ENCODE measurements around the gene HACD4. TPM values are rescaled to one million over a fixed set of nuclear protein-coding genes. Genes with fewer than 3 reads are reported as not detected.

Gene HACD4
- polyA plus RNA-seq, 1 donor (not counting 4 experiments of a cell fraction or from before 2014, with no cell fraction given), result 10.4 TPM

DNA sequence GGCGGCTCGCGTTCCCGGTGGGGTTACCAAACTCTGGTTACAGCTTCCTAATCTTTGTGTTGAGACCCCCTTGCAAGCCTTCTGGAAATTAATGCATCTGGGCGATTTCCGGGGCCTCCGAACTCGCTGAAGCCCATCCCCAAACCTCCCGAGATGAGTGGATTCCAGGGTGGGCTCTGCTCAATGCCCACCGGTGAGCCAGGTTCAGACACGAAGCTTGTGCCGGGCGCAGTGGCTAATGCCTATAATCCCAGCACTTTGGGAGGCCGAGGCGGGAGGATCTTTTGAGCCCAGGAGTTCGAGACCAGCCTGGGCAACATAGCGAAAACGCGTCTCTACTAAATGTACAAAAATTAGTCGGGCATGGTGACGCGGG, 356 bp upstream of the HACD4 start:
- FAIRE-seq (no peak), DNase-seq (ENCODE audit: low read depth, low spot score) (no peak)
- H3K4me3 ChIP-seq (ENCODE audit: control insufficient read depth in 2 of 3, extremely low read depth in 1 of 3, insufficient read depth in 2 of 3, low read depth in 1 of 3, low read length in 3 of 3), result peak overlapping the region; percentile 57 to 72 (median 65)
- no peaks in the 10 kb centered on the region for H3K79me2 ChIP-seq (ENCODE audit: control insufficient read depth, insufficient read depth, low read length)
- peak overlapping the region; percentile 66 for H3K9ac ChIP-seq (ENCODE audit: control insufficient read depth, extremely low read depth, insufficient read depth, low read length)
- H3K9me1 ChIP-seq (ENCODE audit: control insufficient read depth, extremely low read depth, insufficient read depth, low read length), result no peaks in the 10 kb centered on the region
- dilution Hi-C loops (cut with MboI; ENCODE audit: extremely low pct_ligation_motif_present, low sequenced_read_pairs), result no loop called here
- no peak for TF ChIP-seq EZH2 (IDR thresholded peaks at IDR 0.05; ENCODE audit: low read length)
- TF ChIP-seq, protein P1, sequence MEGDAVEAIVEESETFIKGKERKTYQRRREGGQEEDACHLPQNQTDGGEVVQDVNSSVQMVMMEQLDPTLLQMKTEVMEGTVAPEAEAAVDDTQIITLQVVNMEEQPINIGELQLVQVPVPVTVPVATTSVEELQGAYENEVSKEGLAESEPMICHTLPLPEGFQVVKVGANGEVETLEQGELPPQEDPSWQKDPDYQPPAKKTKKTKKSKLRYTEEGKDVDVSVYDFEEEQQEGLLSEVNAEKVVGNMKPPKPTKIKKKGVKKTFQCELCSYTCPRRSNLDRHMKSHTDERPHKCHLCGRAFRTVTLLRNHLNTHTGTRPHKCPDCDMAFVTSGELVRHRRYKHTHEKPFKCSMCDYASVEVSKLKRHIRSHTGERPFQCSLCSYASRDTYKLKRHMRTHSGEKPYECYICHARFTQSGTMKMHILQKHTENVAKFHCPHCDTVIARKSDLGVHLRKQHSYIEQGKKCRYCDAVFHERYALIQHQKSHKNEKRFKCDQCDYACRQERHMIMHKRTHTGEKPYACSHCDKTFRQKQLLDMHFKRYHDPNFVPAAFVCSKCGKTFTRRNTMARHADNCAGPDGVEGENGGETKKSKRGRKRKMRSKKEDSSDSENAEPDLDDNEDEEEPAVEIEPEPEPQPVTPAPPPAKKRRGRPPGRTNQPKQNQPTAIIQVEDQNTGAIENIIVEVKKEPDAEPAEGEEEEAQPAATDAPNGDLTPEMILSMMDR (optimal IDR thresholded peaks at IDR 0.05 in 1 of 3, IDR thresholded peaks at IDR 0.05 in 1 of 3, conservative IDR thresholded peaks at IDR 0.05 in 1 of 3; ENCODE audit: extremely low read depth in 1 of 3, insufficient read depth in 2 of 3, low read length in 3 of 3), result no peak
- no peaks in the 10 kb centered on the region for H3K27me3 ChIP-seq (ENCODE audit: control insufficient read depth, extremely low read depth, insufficient read depth, low read length)
- H3K27ac ChIP-seq (ENCODE audit: control insufficient read depth, insufficient read depth, low read length), result no peak overlapping the region
- H3K4me1 ChIP-seq (ENCODE audit: control insufficient read depth, extremely low read depth, insufficient read depth, low read length), result peaks cover 8% of the 10 kb centered on the region
- H4K20me1 ChIP-seq (ENCODE audit: control insufficient read depth, extremely low read depth, insufficient read depth, low read length), result no peaks in the 10 kb centered on the region
- H3K9me3 ChIP-seq (ENCODE audit: control insufficient read depth, low read depth, low read length), result no peaks in the 10 kb centered on the region
- peak overlapping the region; percentile 86 for H2AFZ ChIP-seq (ENCODE audit: control insufficient read depth, low read length)
- no peaks in the 10 kb centered on the region for H3K36me3 ChIP-seq (ENCODE audit: control insufficient read depth in 2 of 2, extremely low read depth in 1 of 2, insufficient read depth in 2 of 2, low read length in 2 of 2)
- peak overlapping the region; percentile 86 for H3K4me2 ChIP-seq (ENCODE audit: control insufficient read depth, extremely low read depth, insufficient read depth, low read depth, low read length)

DNA sequence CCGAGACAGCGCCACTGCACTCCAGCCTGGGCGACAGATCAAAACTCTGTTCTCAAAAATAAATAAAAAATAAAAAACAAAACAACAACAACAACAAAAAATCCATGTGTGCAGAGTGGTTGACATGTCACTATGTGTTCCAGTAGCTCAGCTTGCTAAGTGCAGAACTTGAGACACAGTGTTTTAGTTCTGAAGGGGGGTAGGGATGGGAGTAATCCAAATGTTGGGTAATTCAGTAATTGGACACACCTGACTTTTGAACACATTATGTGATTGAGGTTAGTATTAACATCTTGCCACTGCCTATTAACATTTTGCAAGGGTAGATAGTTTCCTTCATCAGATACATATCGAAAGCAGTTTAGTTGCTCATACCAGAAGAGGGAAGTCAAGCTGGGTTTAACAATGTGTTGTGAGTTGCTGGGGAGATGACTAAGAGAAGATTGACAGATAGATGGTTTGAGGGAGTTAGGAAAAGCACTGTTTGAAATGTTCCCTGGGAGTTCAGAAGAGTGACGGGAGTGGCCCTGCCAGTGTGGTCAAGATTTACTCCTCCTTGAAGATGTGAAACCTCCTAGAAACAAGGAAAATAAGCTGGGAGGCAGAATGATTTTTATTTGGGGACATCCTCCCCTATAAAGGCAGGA, 928 bp downstream of the HACD4 start:
- H4K20me1 ChIP-seq (ENCODE audit: control insufficient read depth, extremely low read depth, insufficient read depth, low read length), result no peaks in the 10 kb centered on the region
- FAIRE-seq (peak; percentile 94), DNase-seq (ENCODE audit: low read depth, low spot score) (no peak)
- peaks cover 0 to 3% of the 10 kb centered on the region in 2 experiments for H3K36me3 ChIP-seq (ENCODE audit: control insufficient read depth in 2 of 2, extremely low read depth in 1 of 2, insufficient read depth in 2 of 2, low read length in 2 of 2)
- H3K9ac ChIP-seq (ENCODE audit: control insufficient read depth, extremely low read depth, insufficient read depth, low read length), result peak overlapping the region; percentile 66
- H2AFZ ChIP-seq (ENCODE audit: control insufficient read depth, low read length), result peak overlapping the region; percentile 86
- peaks cover 8% of the 10 kb centered on the region for H3K4me1 ChIP-seq (ENCODE audit: control insufficient read depth, extremely low read depth, insufficient read depth, low read length)
- H3K79me2 ChIP-seq (ENCODE audit: control insufficient read depth, insufficient read depth, low read length), result no peaks in the 10 kb centered on the region
- no peak for TF ChIP-seq EZH2 (IDR thresholded peaks at IDR 0.05; ENCODE audit: low read length)
- TF ChIP-seq, protein P1 (optimal IDR thresholded peaks at IDR 0.05 in 1 of 3, IDR thresholded peaks at IDR 0.05 in 1 of 3, conservative IDR thresholded peaks at IDR 0.05 in 1 of 3; ENCODE audit: extremely low read depth in 1 of 3, insufficient read depth in 2 of 3, low read length in 3 of 3), result no peak
- H3K4me3 ChIP-seq (ENCODE audit: control insufficient read depth in 2 of 3, extremely low read depth in 1 of 3, insufficient read depth in 2 of 3, low read depth in 1 of 3, low read length in 3 of 3), result peak overlapping the region; percentile 57 to 72 (median 65)
- no peaks in the 10 kb centered on the region for H3K27me3 ChIP-seq (ENCODE audit: control insufficient read depth, extremely low read depth, insufficient read depth, low read length)
- peak overlapping the region; percentile 42 for H3K27ac ChIP-seq (ENCODE audit: control insufficient read depth, insufficient read depth, low read length)
- no peaks in the 10 kb centered on the region for H3K9me1 ChIP-seq (ENCODE audit: control insufficient read depth, extremely low read depth, insufficient read depth, low read length)
- peak overlapping the region; percentile 86 for H3K4me2 ChIP-seq (ENCODE audit: control insufficient read depth, extremely low read depth, insufficient read depth, low read depth, low read length)
- no peaks in the 10 kb centered on the region for H3K9me3 ChIP-seq (ENCODE audit: control insufficient read depth, low read depth, low read length)
- dilution Hi-C loops (cut with MboI; ENCODE audit: extremely low pct_ligation_motif_present, low sequenced_read_pairs), result no loop called here
